Tibial nerve (tissue), 4 donors: ENCODE data around the gene RAET1L.
"Not testable (repeated sequence)": the region's sequence is repeated elsewhere in the genome, so short reads cannot be mapped to it uniquely, and the experiment has no call there.

ENCODE experiments used
- EP300 ChIP-seq, 2 donors: sonication (generic); formaldehyde crosslinking; IDR thresholded peaks; one replicate each; pipeline ENCODE4 v1.6.1; 2017; ENCODE audit warnings: antibody characterized with exemption in 2 of 2, mild to moderate bottlenecking in 1 of 2
- POLR2A ChIP-seq, 2 donors: fragments of 450-650 bp; IDR thresholded peaks; one replicate each; pipeline ENCODE4 v1.6.1; 2017; ENCODE audit warnings: antibody characterized with exemption in 2 of 2, mild to moderate bottlenecking in 2 of 2, moderate library complexity in 2 of 2
- TF ChIP-seq, protein P1 (sequence below), 5 experiments: fragments of 200-600 bp in 3 of 5; fragments of 450-650 bp in 2 of 5; sonication (generic) in 3 of 5; IDR thresholded peaks; one replicate each; pipeline ENCODE4 v1.5.1; 2016 to 2019; ENCODE audit warnings: antibody characterized with exemption in 5 of 5, mild to moderate bottlenecking in 3 of 5, moderate library complexity in 2 of 5

GRCh38 chr6:150021870-150022269 is 3.5 kb downstream of the RAET1L start:
- not testable (repeated sequence) for TF ChIP-seq POLR2A, EP300 (IDR thresholded peaks at IDR 0.05)
- TF ChIP-seq, protein P1, sequence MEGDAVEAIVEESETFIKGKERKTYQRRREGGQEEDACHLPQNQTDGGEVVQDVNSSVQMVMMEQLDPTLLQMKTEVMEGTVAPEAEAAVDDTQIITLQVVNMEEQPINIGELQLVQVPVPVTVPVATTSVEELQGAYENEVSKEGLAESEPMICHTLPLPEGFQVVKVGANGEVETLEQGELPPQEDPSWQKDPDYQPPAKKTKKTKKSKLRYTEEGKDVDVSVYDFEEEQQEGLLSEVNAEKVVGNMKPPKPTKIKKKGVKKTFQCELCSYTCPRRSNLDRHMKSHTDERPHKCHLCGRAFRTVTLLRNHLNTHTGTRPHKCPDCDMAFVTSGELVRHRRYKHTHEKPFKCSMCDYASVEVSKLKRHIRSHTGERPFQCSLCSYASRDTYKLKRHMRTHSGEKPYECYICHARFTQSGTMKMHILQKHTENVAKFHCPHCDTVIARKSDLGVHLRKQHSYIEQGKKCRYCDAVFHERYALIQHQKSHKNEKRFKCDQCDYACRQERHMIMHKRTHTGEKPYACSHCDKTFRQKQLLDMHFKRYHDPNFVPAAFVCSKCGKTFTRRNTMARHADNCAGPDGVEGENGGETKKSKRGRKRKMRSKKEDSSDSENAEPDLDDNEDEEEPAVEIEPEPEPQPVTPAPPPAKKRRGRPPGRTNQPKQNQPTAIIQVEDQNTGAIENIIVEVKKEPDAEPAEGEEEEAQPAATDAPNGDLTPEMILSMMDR (IDR thresholded peaks at IDR 0.05), result not testable (repeated sequence)
